H1 (cell line): Measurements from ENCODE around the gene ALG14. TPM values are rescaled to one million over a fixed set of nuclear protein-coding genes. Genes with fewer than 3 reads are reported as not detected.
"Not testable (repeated sequence)": the region's sequence is repeated elsewhere in the genome, so short reads cannot be mapped to it uniquely, and the experiment has no call there.

Source experiments
- CTCF ChIA-PET: fragments of 300-600 bp; sonication (Branson Sonifier 250); formaldehyde crosslinking; loops from one replicate; lab custom pipeline; 2021; ENCODE audit not compliant: partially characterized antibody; lab: Charles Lee
- POLR2A ChIA-PET: fragments of 300-600 bp; sonication (Branson Sonifier 250); formaldehyde crosslinking; loops from one replicate; lab custom pipeline; 2021; ENCODE audit warnings: inconsistent platforms; ENCODE audit not compliant: partially characterized antibody; lab: Charles Lee
- DNase-seq, 2 experiments: peaks; one replicate each; pipeline versions ENCODE4 v3.0.0 to v3.0.0-alpha.2; 2010 to 2022; ENCODE audit warnings: low spot score in 2 of 2, low read depth in 1 of 2, mixed read lengths in 1 of 2
- FAIRE-seq: peaks from 2 replicates; lab custom pipeline; 2011; peaks lifted over from hg19 to GRCh38; lab: Jason Lieb, UNC
- H2AFZ ChIP-seq: 2 replicates; pipeline ENCODE4 v1.8.1; 2012; ENCODE audit warnings: low read length, inconsistent platforms
- H2AK5ac ChIP-seq: 2 replicates; pipeline ENCODE4 v1.6.1; 2013; ENCODE audit warnings: low read depth, low read length
- H2BK120ac ChIP-seq: replicated peaks from 2 replicates; pipeline ENCODE3; 2013; ENCODE audit warnings: low read depth, low read length, inconsistent platforms
- H2BK12ac ChIP-seq: 2 replicates; pipeline ENCODE4 v1.6.1; 2013; ENCODE audit warnings: low read depth, low read length
- H2BK15ac ChIP-seq: 2 replicates; pipeline ENCODE4 v1.6.1; 2013; ENCODE audit warnings: low read length
- H2BK20ac ChIP-seq: 2 replicates; pipeline ENCODE4 v1.6.1; 2013; ENCODE audit warnings: low read length
- H2BK5ac ChIP-seq: 2 replicates; pipeline ENCODE4 v1.6.1; 2013; ENCODE audit warnings: low read depth, low read length
- H3K14ac ChIP-seq: 2 replicates; pipeline ENCODE4 v1.6.1; 2013; ENCODE audit warnings: inconsistent platforms; ENCODE audit not compliant: insufficient read length
- H3K18ac ChIP-seq: 2 replicates; pipeline ENCODE4 v1.6.1; 2013; ENCODE audit warnings: low read length; ENCODE audit errors: extremely low read depth
- H3K23ac ChIP-seq: 2 replicates; pipeline ENCODE4 v1.6.1; 2013; ENCODE audit warnings: inconsistent platforms; ENCODE audit not compliant: insufficient read length
- H3K23me2 ChIP-seq: 2 replicates; pipeline ENCODE4 v1.6.1; 2013; ENCODE audit warnings: low read depth, low read length
- H3K27ac ChIP-seq: 2 replicates; pipeline ENCODE4 v1.6.1; 2011; ENCODE audit warnings: low read depth, low read length, inconsistent platforms
- H3K27me3 ChIP-seq, 4 experiments: replicated peaks in 1 of 4; 1 replicate in 1 of 4; 2 replicates in 3 of 4; pipeline versions ENCODE4 v1.6.1 to v1.8.1; 2011 to 2013; ENCODE audit warnings: low read length in 3 of 4, mild to moderate bottlenecking in 3 of 4, inconsistent platforms in 2 of 4, mixed read lengths in 2 of 4, moderate library complexity in 1 of 4; ENCODE audit not compliant: control insufficient read depth in 3 of 4, insufficient read depth in 3 of 4; ENCODE audit errors: extremely low read depth in 1 of 4
- H3K36me3 ChIP-seq, 4 experiments: 2 replicates each; pipeline versions ENCODE4 v1.6.1 to v1.8.1; 2011 to 2013; ENCODE audit warnings: mild to moderate bottlenecking in 4 of 4, low read length in 3 of 4, moderate library complexity in 2 of 4, control low read depth in 1 of 4, inconsistent platforms in 1 of 4; ENCODE audit not compliant: insufficient read depth in 4 of 4, control insufficient read depth in 2 of 4
- H3K4ac ChIP-seq: replicated peaks from 2 replicates; pipeline ENCODE3; 2013; ENCODE audit warnings: low read length, low read depth, mixed read lengths, inconsistent platforms; ENCODE audit not compliant: insufficient read length
- H3K4me1 ChIP-seq, 4 experiments: replicated peaks in 1 of 4; 1 replicate in 1 of 4; 2 replicates in 3 of 4; pipeline versions ENCODE4 v1.6.1 to v1.8.1; 2011 to 2013; ENCODE audit warnings: low read length in 3 of 4, inconsistent platforms in 2 of 4, mixed read lengths in 1 of 4; ENCODE audit not compliant: insufficient read depth in 4 of 4, control insufficient read depth in 3 of 4
- H3K4me2 ChIP-seq, 2 experiments: 2 replicates each; pipeline versions ENCODE4 v1.6.1 to v1.8.1; 2011 to 2013; ENCODE audit warnings: low read depth in 2 of 2, low read length in 2 of 2, control low read depth in 1 of 2, inconsistent platforms in 1 of 2, mild to moderate bottlenecking in 1 of 2; ENCODE audit not compliant: insufficient read depth in 1 of 2
- H3K4me3 ChIP-seq, 4 experiments: fragments of 200-600, 300-600 bp in 1 of 4; sonication (generic), shearing (Covaris generic), sonication (Bioruptor Twin) in 1 of 4; 2 replicates each; pipeline versions ENCODE4 v1.5.1 to v1.8.1; 2011 to 2016; ENCODE audit warnings: low read length in 4 of 4, low read depth in 3 of 4, control low read depth in 2 of 4, inconsistent platforms in 2 of 4, mild to moderate bottlenecking in 2 of 4, mixed read lengths in 1 of 4, moderate library complexity in 1 of 4; ENCODE audit not compliant: insufficient read depth in 2 of 4; ENCODE audit errors: extremely low read depth in 1 of 4
- H3K56ac ChIP-seq: replicated peaks from 2 replicates; pipeline ENCODE3; 2013; ENCODE audit warnings: low read depth, mild to moderate bottlenecking, mixed read lengths, low read length, inconsistent platforms; ENCODE audit not compliant: insufficient read length
- H3K79me1 ChIP-seq: 2 replicates; pipeline ENCODE4 v1.6.1; 2013; ENCODE audit warnings: low read depth, low read length, control low read depth
- H3K79me2 ChIP-seq, 2 experiments: 2 replicates each; pipeline versions ENCODE4 v1.6.1 to v1.8.1; 2012 to 2013; ENCODE audit warnings: low read length in 2 of 2, mild to moderate bottlenecking in 2 of 2, inconsistent platforms in 1 of 2; ENCODE audit not compliant: insufficient read depth in 2 of 2, control insufficient read depth in 1 of 2
- H3K9ac ChIP-seq, 4 experiments: replicated peaks in 1 of 4; 1 replicate in 1 of 4; 2 replicates in 3 of 4; pipeline versions ENCODE4 v1.6.1 to v1.8.1; 2011 to 2013; ENCODE audit warnings: low read depth in 3 of 4, low read length in 3 of 4, control low read depth in 2 of 4, mild to moderate bottlenecking in 2 of 4, moderate library complexity in 2 of 4, inconsistent platforms in 1 of 4; ENCODE audit errors: extremely low read depth in 1 of 4
- H3K9me3 ChIP-seq, 2 experiments: 2 replicates each; pipeline versions ENCODE4 v1.6.1 to v1.8.1; 2012 to 2013; ENCODE audit warnings: mild to moderate bottlenecking in 2 of 2, moderate library complexity in 2 of 2, control low read depth in 1 of 2, inconsistent platforms in 1 of 2, low read depth in 1 of 2, low read length in 1 of 2, mixed read lengths in 1 of 2; ENCODE audit not compliant: insufficient read depth in 2 of 2
- H4K20me1 ChIP-seq, 2 experiments: replicated peaks in 1 of 2; 2 replicates each; pipeline versions ENCODE3 to v1.8.1; 2011 to 2013; ENCODE audit warnings: inconsistent platforms in 2 of 2, low read length in 2 of 2, mild to moderate bottlenecking in 1 of 2; ENCODE audit not compliant: insufficient read depth in 2 of 2, control insufficient read depth in 1 of 2
- H4K5ac ChIP-seq: 2 replicates; pipeline ENCODE4 v1.6.1; 2013; ENCODE audit warnings: low read length, low read depth, mixed read lengths, inconsistent platforms; ENCODE audit not compliant: insufficient read length
- H4K8ac ChIP-seq: 2 replicates; pipeline ENCODE4 v1.8.0; 2013; ENCODE audit warnings: mild to moderate bottlenecking, moderate library complexity, low read length, inconsistent platforms; ENCODE audit not compliant: insufficient read depth; ENCODE audit errors: extremely low read depth
- H4K91ac ChIP-seq: replicated peaks from 2 replicates; pipeline ENCODE3; 2013; ENCODE audit warnings: low read length, mixed read lengths, inconsistent platforms; ENCODE audit not compliant: insufficient read length
- WGBS, 2 experiments: shearing (Covaris generic) in 1 of 2; methylation state at CpG; one replicate each; pipeline versions ENCODE4 v1.1.6 to v1.1.7; 2013 to 2015; ENCODE audit warnings: low lambda C conversion rate in 2 of 2, mixed read lengths in 2 of 2, inconsistent platforms in 1 of 2, low coverage in 1 of 2, missing lambda C conversion rate in 1 of 2; ENCODE audit not compliant: insufficient replicate concordance in 2 of 2, insufficient coverage in 1 of 2, insufficient read length in 1 of 2; ENCODE audit errors: extremely low coverage in 1 of 2, missing lambda C conversion rate in 1 of 2; 5-methylcytosine and 5-hydroxymethylcytosine counted together
- polyA plus RNA-seq, 7 experiments: library from polyadenylated mRNA; depleted of rRNA in 3 of 7; stranded (reverse) in 5 of 7; unstranded in 2 of 7; fragments of >200 nt in 5 of 7; fragments of 200-250 nt in 2 of 7; gene quantifications; 1 replicate in 5 of 7; 2 replicates in 1 of 7; 4 replicates in 1 of 7; pipeline versions ENCODE4 v1.2.1 to v1.2.3, GENCODE V29; 2011 to 2013; ENCODE audit warnings: missing spikeins in 2 of 7, mixed read lengths in 2 of 7
- total RNA-seq: library from RNA; stranded (reverse); fragmentation: NEBNext Ultra II Directional; extraction: Animal tissue kit (Norgen Biotek cat#: 25700); gene quantifications from 2 replicates; pipeline ENCODE4 v1.2.1, GENCODE V29; 2021

ALG14 gene
- total and polyA plus RNA-seq, 2 of the 8 experiments (the other 6 are each of a cell fraction or from before 2014, with no cell fraction given), result 0.95 to 1.3 TPM

DNA sequence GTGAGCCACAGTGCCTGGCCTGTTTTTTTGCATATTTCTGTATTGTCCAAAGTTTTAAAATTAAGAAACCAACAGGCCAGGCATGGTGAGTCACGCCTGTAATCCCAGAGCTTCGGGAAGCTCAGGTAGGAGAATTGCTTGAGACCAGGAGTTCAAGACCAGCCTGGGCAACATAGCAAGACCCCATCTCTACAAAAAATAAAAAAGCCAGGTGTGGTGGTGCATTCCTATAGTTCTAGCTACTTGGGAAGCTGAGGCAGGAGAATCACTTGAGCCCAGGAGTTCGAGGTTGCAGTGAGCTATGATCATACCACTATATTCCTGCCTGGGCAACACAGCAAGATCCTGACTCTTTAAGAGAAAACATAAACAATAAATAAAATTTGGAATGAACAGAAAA lies 25.1 kb downstream of the ALG14 start:
- H3K56ac ChIP-seq, H2BK15ac ChIP-seq, H3K23me2 ChIP-seq, H3K27ac ChIP-seq, POLR2A ChIA-PET, H2BK20ac ChIP-seq, DNase-seq, H3K36me3 ChIP-seq, H3K27me3 ChIP-seq, H3K18ac ChIP-seq, H4K20me1 ChIP-seq, H2BK5ac ChIP-seq, H4K91ac ChIP-seq, H3K4me3 ChIP-seq, H3K79me1 ChIP-seq, H3K79me2 ChIP-seq, H4K5ac ChIP-seq, H3K4me2 ChIP-seq, H3K4ac ChIP-seq, H3K9ac ChIP-seq, H3K9me3 ChIP-seq, H2AFZ ChIP-seq, H3K14ac ChIP-seq, H2BK120ac ChIP-seq, H2BK12ac ChIP-seq, H4K8ac ChIP-seq, H3K23ac ChIP-seq, H2AK5ac ChIP-seq, H3K4me1 ChIP-seq, FAIRE-seq: not testable (repeated sequence)
- 77% methylated on average over 3 of the region's 3 CpGs; no CpG with 5 or more reads in 1 of the 2 experiments for WGBS, 2 experiments
- CTCF ChIA-PET, result interaction anchor here (2.0 kb wide), 1 partner anchor 241 kb away, joined by 7 read pairs; no protein-coding TSS in a partner anchor
